Measurements from ENCODE around the gene NEK5.

DNA sequence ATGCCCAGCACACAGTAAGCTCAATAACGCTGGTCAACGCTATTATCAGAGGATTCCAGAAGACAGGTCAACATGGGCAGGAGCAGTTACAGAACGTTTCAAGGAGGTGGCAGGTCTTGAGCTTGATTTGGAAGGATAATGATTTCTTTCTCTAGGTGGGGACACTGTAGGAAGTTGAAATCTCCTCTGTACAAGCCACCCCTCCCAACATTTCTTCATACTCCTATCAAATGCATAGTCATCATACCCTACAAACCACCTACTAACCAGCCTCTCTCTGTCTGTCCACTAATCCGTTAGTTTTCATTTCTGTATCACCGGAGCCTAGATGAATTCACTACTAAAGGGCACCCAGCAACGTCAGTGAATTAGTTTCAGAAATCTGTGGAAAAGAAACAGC is 118.9 kb downstream of the NEK5 start:
- TF ChIP-seq EP300 (IDR thresholded peaks at IDR 0.05): no peak
- TF ChIP-seq, protein P1, sequence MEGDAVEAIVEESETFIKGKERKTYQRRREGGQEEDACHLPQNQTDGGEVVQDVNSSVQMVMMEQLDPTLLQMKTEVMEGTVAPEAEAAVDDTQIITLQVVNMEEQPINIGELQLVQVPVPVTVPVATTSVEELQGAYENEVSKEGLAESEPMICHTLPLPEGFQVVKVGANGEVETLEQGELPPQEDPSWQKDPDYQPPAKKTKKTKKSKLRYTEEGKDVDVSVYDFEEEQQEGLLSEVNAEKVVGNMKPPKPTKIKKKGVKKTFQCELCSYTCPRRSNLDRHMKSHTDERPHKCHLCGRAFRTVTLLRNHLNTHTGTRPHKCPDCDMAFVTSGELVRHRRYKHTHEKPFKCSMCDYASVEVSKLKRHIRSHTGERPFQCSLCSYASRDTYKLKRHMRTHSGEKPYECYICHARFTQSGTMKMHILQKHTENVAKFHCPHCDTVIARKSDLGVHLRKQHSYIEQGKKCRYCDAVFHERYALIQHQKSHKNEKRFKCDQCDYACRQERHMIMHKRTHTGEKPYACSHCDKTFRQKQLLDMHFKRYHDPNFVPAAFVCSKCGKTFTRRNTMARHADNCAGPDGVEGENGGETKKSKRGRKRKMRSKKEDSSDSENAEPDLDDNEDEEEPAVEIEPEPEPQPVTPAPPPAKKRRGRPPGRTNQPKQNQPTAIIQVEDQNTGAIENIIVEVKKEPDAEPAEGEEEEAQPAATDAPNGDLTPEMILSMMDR (IDR thresholded peaks at IDR 0.05): no peak
- no peak for TF ChIP-seq POLR2A (IDR thresholded peaks at IDR 0.05)
- TF ChIP-seq POLR2AphosphoS5 (IDR thresholded peaks at IDR 0.05): no peak

Measured in stomach (tissue), 4 donors.